HG03520 (cell line): ENCODE results near the gene FOCAD.

Experiments
- ATAC-seq: cut with Tn5 transposase; IDR thresholded peaks from one replicate; pipeline ENCODE4 v1.9.1; 2021; ENCODE audit warnings: mild to moderate bottlenecking, moderate library complexity; ENCODE audit not compliant: unreplicated experiment

FOCAD gene

GRCh38 chr9:20996809-20997208 lies 312.8 kb downstream of the FOCAD start:
- ATAC-seq = no peak

GRCh38 chr9:20997503-20998076 lies 313.5 kb downstream of the FOCAD start:
- ATAC-seq = peak; percentile 74

GRCh38 chr9:21001581-21001980 lies 317.5 kb downstream of the FOCAD start:
- ATAC-seq = no peak

- ATAC-seq = no peak
These were observed 318.0 kb downstream of the FOCAD start for GRCh38 chr9:21002040-21002439.

GRCh38 chr9:21015129-21015815 lies 331.2 kb downstream of the FOCAD start:
- no peak for ATAC-seq

GRCh38 chr9:21015995-21016394 lies 331.9 kb downstream of the FOCAD start:
- no peak for ATAC-seq

- ATAC-seq = no peak
These were observed 332.8 kb downstream of the FOCAD start for GRCh38 chr9:21016701-21017491.

- no peak for ATAC-seq
These were observed 334.1 kb downstream of the FOCAD start for GRCh38 chr9:21018177-21018576.

GRCh38 chr9:21023861-21024260 lies 339.8 kb downstream of the FOCAD start:
- ATAC-seq = no peak

GRCh38 chr9:21027295-21027694 lies 343.2 kb downstream of the FOCAD start:
- no peak for ATAC-seq

- no peak for ATAC-seq
These were observed 344.4 kb downstream of the FOCAD start for GRCh38 chr9:21028466-21028865.

GRCh38 chr9:21029661-21030060 lies 345.6 kb downstream of the FOCAD start:
- no peak for ATAC-seq

- ATAC-seq = peak; percentile 71
These were observed 346.5 kb downstream of the FOCAD start for GRCh38 chr9:21030389-21031035.

- peak; percentile 69 for ATAC-seq
These were observed 347.2 kb downstream of the FOCAD start, which contains the start of gene HACD4 for GRCh38 chr9:21031091-21031807. HACD4 (minus strand) TSS chr9:21031640; CDS start chr9:21031590, 50 bp downstream.

- ATAC-seq = no peak
These were observed 347.7 kb downstream of the FOCAD start for GRCh38 chr9:21031808-21032183.

- no peak for ATAC-seq
These were observed 353.2 kb downstream of the FOCAD start for GRCh38 chr9:21037278-21037677.

- no peak for ATAC-seq
These were observed 355.2 kb downstream of the FOCAD start for GRCh38 chr9:21039302-21039701.

GRCh38 chr9:21042466-21042865 lies 358.4 kb downstream of the FOCAD start:
- no peak for ATAC-seq

GRCh38 chr9:21043841-21044240 lies 359.8 kb downstream of the FOCAD start:
- ATAC-seq = no peak
